H1 (cell line): ENCODE results near the gene INHA. TPM values are rescaled to one million over a fixed set of nuclear protein-coding genes. Genes with fewer than 3 reads are reported as not detected.

Experiments used
- CTCF ChIA-PET: fragments of 300-600 bp; sonication (Branson Sonifier 250); formaldehyde crosslinking; loops from one replicate; lab custom pipeline; 2021; ENCODE audit not compliant: partially characterized antibody; lab: Charles Lee
- POLR2A ChIA-PET: fragments of 300-600 bp; sonication (Branson Sonifier 250); formaldehyde crosslinking; loops from one replicate; lab custom pipeline; 2021; ENCODE audit warnings: inconsistent platforms; ENCODE audit not compliant: partially characterized antibody; lab: Charles Lee
- DNase-seq, 2 experiments: peaks; one replicate each; pipeline versions ENCODE4 v3.0.0 to v3.0.0-alpha.2; 2010 to 2022; ENCODE audit warnings: low spot score in 2 of 2, low read depth in 1 of 2, mixed read lengths in 1 of 2
- FAIRE-seq: peaks from 2 replicates; lab custom pipeline; 2011; peaks lifted over from hg19 to GRCh38; lab: Jason Lieb, UNC
- H2AFZ ChIP-seq: 2 replicates; pipeline ENCODE4 v1.8.1; 2012; ENCODE audit warnings: low read length, inconsistent platforms
- H2AK5ac ChIP-seq: 2 replicates; pipeline ENCODE4 v1.6.1; 2013; ENCODE audit warnings: low read depth, low read length
- H2BK120ac ChIP-seq: replicated peaks from 2 replicates; pipeline ENCODE3; 2013; ENCODE audit warnings: low read depth, low read length, inconsistent platforms
- H2BK12ac ChIP-seq: 2 replicates; pipeline ENCODE4 v1.6.1; 2013; ENCODE audit warnings: low read depth, low read length
- H2BK15ac ChIP-seq: 2 replicates; pipeline ENCODE4 v1.6.1; 2013; ENCODE audit warnings: low read length
- H2BK20ac ChIP-seq: 2 replicates; pipeline ENCODE4 v1.6.1; 2013; ENCODE audit warnings: low read length
- H2BK5ac ChIP-seq: 2 replicates; pipeline ENCODE4 v1.6.1; 2013; ENCODE audit warnings: low read depth, low read length
- H3K14ac ChIP-seq: 2 replicates; pipeline ENCODE4 v1.6.1; 2013; ENCODE audit warnings: inconsistent platforms; ENCODE audit not compliant: insufficient read length
- H3K18ac ChIP-seq: 2 replicates; pipeline ENCODE4 v1.6.1; 2013; ENCODE audit warnings: low read length; ENCODE audit errors: extremely low read depth
- H3K23ac ChIP-seq: 2 replicates; pipeline ENCODE4 v1.6.1; 2013; ENCODE audit warnings: inconsistent platforms; ENCODE audit not compliant: insufficient read length
- H3K23me2 ChIP-seq: 2 replicates; pipeline ENCODE4 v1.6.1; 2013; ENCODE audit warnings: low read depth, low read length
- H3K27ac ChIP-seq: 2 replicates; pipeline ENCODE4 v1.6.1; 2011; ENCODE audit warnings: low read depth, low read length, inconsistent platforms
- H3K27me3 ChIP-seq, 4 experiments: replicated peaks in 1 of 4; 1 replicate in 1 of 4; 2 replicates in 3 of 4; pipeline versions ENCODE4 v1.6.1 to v1.8.1; 2011 to 2013; ENCODE audit warnings: low read length in 3 of 4, mild to moderate bottlenecking in 3 of 4, inconsistent platforms in 2 of 4, mixed read lengths in 2 of 4, moderate library complexity in 1 of 4; ENCODE audit not compliant: control insufficient read depth in 3 of 4, insufficient read depth in 3 of 4; ENCODE audit errors: extremely low read depth in 1 of 4
- H3K36me3 ChIP-seq, 4 experiments: 2 replicates each; pipeline versions ENCODE4 v1.6.1 to v1.8.1; 2011 to 2013; ENCODE audit warnings: mild to moderate bottlenecking in 4 of 4, low read length in 3 of 4, moderate library complexity in 2 of 4, control low read depth in 1 of 4, inconsistent platforms in 1 of 4; ENCODE audit not compliant: insufficient read depth in 4 of 4, control insufficient read depth in 2 of 4
- H3K4ac ChIP-seq: replicated peaks from 2 replicates; pipeline ENCODE3; 2013; ENCODE audit warnings: low read length, low read depth, mixed read lengths, inconsistent platforms; ENCODE audit not compliant: insufficient read length
- H3K4me1 ChIP-seq, 4 experiments: replicated peaks in 1 of 4; 1 replicate in 1 of 4; 2 replicates in 3 of 4; pipeline versions ENCODE4 v1.6.1 to v1.8.1; 2011 to 2013; ENCODE audit warnings: low read length in 3 of 4, inconsistent platforms in 2 of 4, mixed read lengths in 1 of 4; ENCODE audit not compliant: insufficient read depth in 4 of 4, control insufficient read depth in 3 of 4
- H3K4me2 ChIP-seq, 2 experiments: 2 replicates each; pipeline versions ENCODE4 v1.6.1 to v1.8.1; 2011 to 2013; ENCODE audit warnings: low read depth in 2 of 2, low read length in 2 of 2, control low read depth in 1 of 2, inconsistent platforms in 1 of 2, mild to moderate bottlenecking in 1 of 2; ENCODE audit not compliant: insufficient read depth in 1 of 2
- H3K4me3 ChIP-seq, 4 experiments: fragments of 200-600, 300-600 bp in 1 of 4; sonication (generic), shearing (Covaris generic), sonication (Bioruptor Twin) in 1 of 4; 2 replicates each; pipeline versions ENCODE4 v1.5.1 to v1.8.1; 2011 to 2016; ENCODE audit warnings: low read length in 4 of 4, low read depth in 3 of 4, control low read depth in 2 of 4, inconsistent platforms in 2 of 4, mild to moderate bottlenecking in 2 of 4, mixed read lengths in 1 of 4, moderate library complexity in 1 of 4; ENCODE audit not compliant: insufficient read depth in 2 of 4; ENCODE audit errors: extremely low read depth in 1 of 4
- H3K56ac ChIP-seq: replicated peaks from 2 replicates; pipeline ENCODE3; 2013; ENCODE audit warnings: low read depth, mild to moderate bottlenecking, mixed read lengths, low read length, inconsistent platforms; ENCODE audit not compliant: insufficient read length
- H3K79me1 ChIP-seq: 2 replicates; pipeline ENCODE4 v1.6.1; 2013; ENCODE audit warnings: low read depth, low read length, control low read depth
- H3K79me2 ChIP-seq, 2 experiments: 2 replicates each; pipeline versions ENCODE4 v1.6.1 to v1.8.1; 2012 to 2013; ENCODE audit warnings: low read length in 2 of 2, mild to moderate bottlenecking in 2 of 2, inconsistent platforms in 1 of 2; ENCODE audit not compliant: insufficient read depth in 2 of 2, control insufficient read depth in 1 of 2
- H3K9ac ChIP-seq, 4 experiments: replicated peaks in 1 of 4; 1 replicate in 1 of 4; 2 replicates in 3 of 4; pipeline versions ENCODE4 v1.6.1 to v1.8.1; 2011 to 2013; ENCODE audit warnings: low read depth in 3 of 4, low read length in 3 of 4, control low read depth in 2 of 4, mild to moderate bottlenecking in 2 of 4, moderate library complexity in 2 of 4, inconsistent platforms in 1 of 4; ENCODE audit errors: extremely low read depth in 1 of 4
- H3K9me3 ChIP-seq, 2 experiments: 2 replicates each; pipeline versions ENCODE4 v1.6.1 to v1.8.1; 2012 to 2013; ENCODE audit warnings: mild to moderate bottlenecking in 2 of 2, moderate library complexity in 2 of 2, control low read depth in 1 of 2, inconsistent platforms in 1 of 2, low read depth in 1 of 2, low read length in 1 of 2, mixed read lengths in 1 of 2; ENCODE audit not compliant: insufficient read depth in 2 of 2
- H4K20me1 ChIP-seq, 2 experiments: replicated peaks in 1 of 2; 2 replicates each; pipeline versions ENCODE3 to v1.8.1; 2011 to 2013; ENCODE audit warnings: inconsistent platforms in 2 of 2, low read length in 2 of 2, mild to moderate bottlenecking in 1 of 2; ENCODE audit not compliant: insufficient read depth in 2 of 2, control insufficient read depth in 1 of 2
- H4K5ac ChIP-seq: 2 replicates; pipeline ENCODE4 v1.6.1; 2013; ENCODE audit warnings: low read length, low read depth, mixed read lengths, inconsistent platforms; ENCODE audit not compliant: insufficient read length
- H4K8ac ChIP-seq: 2 replicates; pipeline ENCODE4 v1.8.0; 2013; ENCODE audit warnings: mild to moderate bottlenecking, moderate library complexity, low read length, inconsistent platforms; ENCODE audit not compliant: insufficient read depth; ENCODE audit errors: extremely low read depth
- H4K91ac ChIP-seq: replicated peaks from 2 replicates; pipeline ENCODE3; 2013; ENCODE audit warnings: low read length, mixed read lengths, inconsistent platforms; ENCODE audit not compliant: insufficient read length
- ASH2L ChIP-seq: fragments of 200-600, 300-600 bp; sonication (generic); IDR thresholded peaks from one replicate; pipeline ENCODE4 v1.7.1; 2017; ENCODE audit warnings: low read length
- BACH1 ChIP-seq: IDR thresholded peaks from 2 replicates; pipeline ENCODE4 v1.6.1; 2012; ENCODE audit warnings: low read length, improper control_type of control experiment
- PHF8 ChIP-seq: fragments of 200-600 bp; sonication (generic); conservative IDR thresholded peaks from 2 replicates; pipeline ENCODE4 v1.7.1; 2012; ENCODE audit warnings: low read depth, mild to moderate bottlenecking, inconsistent platforms, low read length, moderate library complexity
- RAD21 ChIP-seq, 2 experiments: IDR thresholded peaks in 1 of 2; conservative IDR thresholded peaks in 1 of 2; 2 replicates each; pipeline ENCODE4 v1.6.1; 2011; ENCODE audit warnings: low read depth in 2 of 2, low read length in 2 of 2, improper control_type of control experiment in 1 of 2, inconsistent platforms in 1 of 2, mild to moderate bottlenecking in 1 of 2, moderate library complexity in 1 of 2
- SP2 ChIP-seq: IDR thresholded peaks from 2 replicates; pipeline ENCODE4 v1.6.1; 2012; ENCODE audit warnings: mild to moderate bottlenecking, low read length, inconsistent platforms
- WGBS, 2 experiments: shearing (Covaris generic) in 1 of 2; methylation state at CpG; one replicate each; pipeline versions ENCODE4 v1.1.6 to v1.1.7; 2013 to 2015; ENCODE audit warnings: low lambda C conversion rate in 2 of 2, mixed read lengths in 2 of 2, inconsistent platforms in 1 of 2, low coverage in 1 of 2, missing lambda C conversion rate in 1 of 2; ENCODE audit not compliant: insufficient replicate concordance in 2 of 2, insufficient coverage in 1 of 2, insufficient read length in 1 of 2; ENCODE audit errors: extremely low coverage in 1 of 2, missing lambda C conversion rate in 1 of 2; 5-methylcytosine and 5-hydroxymethylcytosine counted together
- polyA plus RNA-seq, 7 experiments: library from polyadenylated mRNA; depleted of rRNA in 3 of 7; stranded (reverse) in 5 of 7; unstranded in 2 of 7; fragments of >200 nt in 5 of 7; fragments of 200-250 nt in 2 of 7; gene quantifications; 1 replicate in 5 of 7; 2 replicates in 1 of 7; 4 replicates in 1 of 7; pipeline versions ENCODE4 v1.2.1 to v1.2.3, GENCODE V29; 2011 to 2013; ENCODE audit warnings: missing spikeins in 2 of 7, mixed read lengths in 2 of 7
- total RNA-seq: library from RNA; stranded (reverse); fragmentation: NEBNext Ultra II Directional; extraction: Animal tissue kit (Norgen Biotek cat#: 25700); gene quantifications from 2 replicates; pipeline ENCODE4 v1.2.1, GENCODE V29; 2021
- TF ChIP-seq, protein P1 (sequence below): IDR thresholded peaks from 2 replicates; pipeline ENCODE4 v1.6.1; 2011; ENCODE audit warnings: low read length, improper control_type of control experiment

Gene INHA
- total and polyA plus RNA-seq, 2 of the 8 experiments (the other 6 are each of a cell fraction or from before 2014, with no cell fraction given) = 0.65 to 2.7 TPM

DNA sequence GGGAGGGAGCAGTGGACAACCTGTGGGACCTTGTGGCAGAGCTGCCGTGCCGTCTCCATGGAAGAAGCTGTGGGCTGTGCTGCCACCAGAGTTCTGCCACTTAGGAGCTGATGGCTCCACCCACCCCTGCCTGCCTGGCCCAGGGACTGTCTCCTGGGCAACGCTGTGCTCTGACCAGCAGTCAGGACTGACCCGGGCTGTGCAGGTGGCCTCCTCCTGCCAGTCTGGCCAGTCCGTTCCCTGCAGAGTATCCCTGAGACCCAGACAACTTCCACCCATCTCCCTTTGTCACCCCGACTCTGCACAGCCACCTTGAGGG is 45.1 kb upstream of the INHA start:
- Histone ChIP-seq H3K27me3 (peaks cover 0 to 24% (median 12%) of the 10 kb centered on the region in 4 experiments; a peak in 6 of 7 replicates), H2AK5ac (no peak overlapping the region; the same call in 1 of the 2 replicates), H3K36me3 (no peaks in the 10 kb centered on the region), H3K9me3 (no peaks in the 10 kb centered on the region), H3K56ac (no peak overlapping the region), H3K14ac (no peak overlapping the region), H4K91ac (no peak overlapping the region), H3K79me2 (no peaks in the 10 kb centered on the region), H2AFZ (no peak overlapping the region), H4K8ac (no peak overlapping the region), H3K9ac (no peak overlapping the region), H2BK12ac (peak overlapping the region; percentile 33; the same call in 1 of the 2 replicates), H2BK120ac (no peak overlapping the region), H3K4ac (no peak overlapping the region), H3K27ac (no peak overlapping the region), H3K4me1 (peaks cover 0 to 20% (median 10%) of the 10 kb centered on the region in 4 experiments; a peak in 6 of 7 replicates), H2BK15ac (peak overlapping the region; percentile 95; the same call in 1 of the 2 replicates), H3K23ac (no peak overlapping the region), H2BK20ac (no peak overlapping the region), H3K23me2 (peaks cover 2% of the 10 kb centered on the region; the same call in 1 of the 2 replicates), H3K79me1 (no peaks in the 10 kb centered on the region), H3K4me3 (no peak overlapping the region), H2BK5ac (no peak overlapping the region), H3K4me2 (no peak overlapping the region), H4K5ac (no peak overlapping the region), H4K20me1 (no peaks in the 10 kb centered on the region), H3K18ac (no peak overlapping the region)
- CTCF ChIA-PET = interaction anchor here (0.8 to 113.1 kb wide), 15 partner anchors 5 to 469 kb away, joined by 3 to 7248 read pairs (median 5); partner anchors contain the start of genes ASIC4, CHPF, DES and GMPPA
- FAIRE-seq = no peak
- POLR2A ChIA-PET = interaction anchor here (0.6 to 3.8 kb wide), 11 partner anchors 11 to 310 kb away, joined by 3 to 14 read pairs (median 3); partner anchors contain the start of genes CHPF and TMEM198
- DNase-seq = no peak
- WGBS, 2 experiments = 88% methylated on average over 6 of the region's 6 CpGs; no CpG with 5 or more reads in 1 of the 2 experiments
- TF ChIP-seq SP2 = no peak
- TF ChIP-seq, protein P1, sequence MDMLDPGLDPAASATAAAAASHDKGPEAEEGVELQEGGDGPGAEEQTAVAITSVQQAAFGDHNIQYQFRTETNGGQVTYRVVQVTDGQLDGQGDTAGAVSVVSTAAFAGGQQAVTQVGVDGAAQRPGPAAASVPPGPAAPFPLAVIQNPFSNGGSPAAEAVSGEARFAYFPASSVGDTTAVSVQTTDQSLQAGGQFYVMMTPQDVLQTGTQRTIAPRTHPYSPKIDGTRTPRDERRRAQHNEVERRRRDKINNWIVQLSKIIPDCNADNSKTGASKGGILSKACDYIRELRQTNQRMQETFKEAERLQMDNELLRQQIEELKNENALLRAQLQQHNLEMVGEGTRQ = no peak
- no peak for TF ChIP-seq BACH1
- no peak for TF ChIP-seq RAD21 (IDR thresholded peaks at IDR 0.05 in 1 of 2, conservative IDR thresholded peaks at IDR 0.05 in 1 of 2; ENCODE audit: low read depth in 2 of 2, low read length in 2 of 2)
- no peak for TF ChIP-seq ASH2L
- no peak for TF ChIP-seq PHF8
